ENCODE results near the gene ZNF446. TPM values are rescaled to one million over a fixed set of nuclear protein-coding genes. Genes with fewer than 3 reads are reported as not detected.
"Not testable (repeated sequence)": the region's sequence is repeated elsewhere in the genome, so short reads cannot be mapped to it uniquely, and the experiment has no call there.

ZNF446 gene
- total RNA-seq, 2 experiments from 2014 or later: 8.0 to 11.1 TPM

GRCh38 chr19:58480831-58481230 lies 4.7 kb downstream of the ZNF446 start:
- H3K79me2 ChIP-seq (ENCODE audit: insufficient read depth, low read depth, low read length): no peaks in the 10 kb centered on the region
- intact Hi-C loops (cut with micrococcal nuclease; ENCODE audit: unreplicated experiment): no loop called here
- no peaks in the 10 kb centered on the region for H4K20me1 ChIP-seq (ENCODE audit: insufficient read depth, low read length)
- H3K4me1 ChIP-seq (ENCODE audit: insufficient read depth, low read length, poor library complexity, severe bottlenecking): peaks cover 11% of the 10 kb centered on the region
- no peak overlapping the region for H3K27ac ChIP-seq (ENCODE audit: low read depth, low read length, poor library complexity, severe bottlenecking)
- H3K9me3 ChIP-seq (ENCODE audit: low read length): no peaks in the 10 kb centered on the region
- ChIA-PET POLR2A (no interaction called here), CTCF (ENCODE audit: unreplicated experiment) (no interaction called here)
- H2AFZ ChIP-seq (ENCODE audit: low read length): no peak overlapping the region
- no peak for DNase-seq (ENCODE audit: low spot score)
- H3K4me2 ChIP-seq (ENCODE audit: low read length): no peak overlapping the region
- H3K4me3 ChIP-seq (ENCODE audit: low read depth, low read length, poor library complexity, severe bottlenecking): no peak overlapping the region
- no peak for TF ChIP-seq CTCF (conservative IDR thresholded peaks at IDR 0.05; ENCODE audit: low read length)
- TF ChIP-seq EZH2phosphoT487 (IDR thresholded peaks at IDR 0.05; ENCODE audit: borderline replicate concordance, low read depth, low read length): no peak
- BruUV-seq (replicated peaks): no TSS peak
- no peaks in the 10 kb centered on the region for H3K9me2 ChIP-seq (ENCODE audit: insufficient read depth, low read length)
- H3K36me3 ChIP-seq (ENCODE audit: insufficient read depth, low read length): no peaks in the 10 kb centered on the region

- Histone ChIP-seq H2AFZ (ENCODE audit: low read length) (no peak overlapping the region), H3K79me2 (ENCODE audit: insufficient read depth, low read depth, low read length) (no peaks in the 10 kb centered on the region), H3K9me2 (ENCODE audit: insufficient read depth, low read length) (no peaks in the 10 kb centered on the region), H3K4me1 (ENCODE audit: insufficient read depth, low read length, poor library complexity, severe bottlenecking) (peaks cover under 1% of the 10 kb centered on the region), H3K4me2 (ENCODE audit: low read length) (no peak overlapping the region), H3K9me3 (ENCODE audit: low read length) (no peaks in the 10 kb centered on the region), H3K27ac (ENCODE audit: low read depth, low read length, poor library complexity, severe bottlenecking) (no peak overlapping the region), H3K4me3 (ENCODE audit: low read depth, low read length, poor library complexity, severe bottlenecking) (no peak overlapping the region), H4K20me1 (ENCODE audit: insufficient read depth, low read length) (no peaks in the 10 kb centered on the region), H3K36me3 (ENCODE audit: insufficient read depth, low read length) (no peaks in the 10 kb centered on the region)
- TF ChIP-seq CTCF (conservative IDR thresholded peaks at IDR 0.05; ENCODE audit: low read length): no peak
- no peak for TF ChIP-seq EZH2phosphoT487 (IDR thresholded peaks at IDR 0.05; ENCODE audit: borderline replicate concordance, low read depth, low read length)
- POLR2A ChIA-PET: no interaction called here
- BruUV-seq (replicated peaks): no TSS peak
- no peak for DNase-seq (ENCODE audit: low spot score)
- CTCF ChIA-PET (ENCODE audit: unreplicated experiment): interaction anchor here (0.7 kb wide), 1 partner anchor 168 kb away, joined by 3 read pairs; no protein-coding TSS in a partner anchor
- intact Hi-C loops (cut with micrococcal nuclease; ENCODE audit: unreplicated experiment): no loop called here
Measured at GRCh38 chr19:58482372-58482771, 6.2 kb downstream of the ZNF446 start.

- Histone ChIP-seq H3K9me2 (ENCODE audit: insufficient read depth, low read length) (no peaks in the 10 kb centered on the region), H3K4me2 (ENCODE audit: low read length) (no peak overlapping the region), H3K4me1 (ENCODE audit: insufficient read depth, low read length, poor library complexity, severe bottlenecking) (no peaks in the 10 kb centered on the region), H3K9me3 (ENCODE audit: low read length) (no peaks in the 10 kb centered on the region), H3K4me3 (ENCODE audit: low read depth, low read length, poor library complexity, severe bottlenecking) (no peak overlapping the region), H4K20me1 (ENCODE audit: insufficient read depth, low read length) (no peaks in the 10 kb centered on the region), H3K79me2 (ENCODE audit: insufficient read depth, low read depth, low read length) (no peaks in the 10 kb centered on the region), H3K27ac (ENCODE audit: low read depth, low read length, poor library complexity, severe bottlenecking) (no peak overlapping the region), H2AFZ (ENCODE audit: low read length) (no peak overlapping the region), H3K36me3 (ENCODE audit: insufficient read depth, low read length) (no peaks in the 10 kb centered on the region)
- BruUV-seq (replicated peaks): no TSS peak
- DNase-seq (ENCODE audit: low spot score): no peak
- ChIA-PET CTCF (ENCODE audit: unreplicated experiment) (no interaction called here), POLR2A (interaction anchor here (0.6 to 0.9 kb wide), 2 partner anchors 30 to 91 kb away, joined by 3 to 4 read pairs; no protein-coding TSS in a partner anchor)
- TF ChIP-seq EZH2phosphoT487 (IDR thresholded peaks at IDR 0.05; ENCODE audit: borderline replicate concordance, low read depth, low read length): no peak
- no peak for TF ChIP-seq CTCF (conservative IDR thresholded peaks at IDR 0.05; ENCODE audit: low read length)
- intact Hi-C loops (cut with micrococcal nuclease; ENCODE audit: unreplicated experiment): no loop called here
Measured at GRCh38 chr19:58483776-58484175, 7.6 kb downstream of the ZNF446 start.

- H3K9me3 ChIP-seq (ENCODE audit: low read length); H3K4me3 ChIP-seq (ENCODE audit: low read depth, low read length, poor library complexity, severe bottlenecking); BruUV-seq (replicated peaks); intact Hi-C loops (cut with micrococcal nuclease; ENCODE audit: unreplicated experiment); H3K9me2 ChIP-seq (ENCODE audit: insufficient read depth, low read length); H3K79me2 ChIP-seq (ENCODE audit: insufficient read depth, low read depth, low read length); H2AFZ ChIP-seq (ENCODE audit: low read length); H4K20me1 ChIP-seq (ENCODE audit: insufficient read depth, low read length); CTCF ChIA-PET (ENCODE audit: unreplicated experiment); H3K4me2 ChIP-seq (ENCODE audit: low read length); H3K4me1 ChIP-seq (ENCODE audit: insufficient read depth, low read length, poor library complexity, severe bottlenecking); H3K27ac ChIP-seq (ENCODE audit: low read depth, low read length, poor library complexity, severe bottlenecking); DNase-seq (ENCODE audit: low spot score); H3K36me3 ChIP-seq (ENCODE audit: insufficient read depth, low read length): not testable (repeated sequence)
- POLR2A ChIA-PET: interaction anchor here (0.6 to 0.9 kb wide), 3 partner anchors 29 to 276 kb away, joined by 3 to 4 read pairs (median 4); no protein-coding TSS in a partner anchor
Measured at GRCh38 chr19:58484349-58484748, 8.2 kb downstream of the ZNF446 start.

Data from OCI-LY7 (cell line).